ENCODE data around the gene CORO2B.

Gene CORO2B

DNA sequence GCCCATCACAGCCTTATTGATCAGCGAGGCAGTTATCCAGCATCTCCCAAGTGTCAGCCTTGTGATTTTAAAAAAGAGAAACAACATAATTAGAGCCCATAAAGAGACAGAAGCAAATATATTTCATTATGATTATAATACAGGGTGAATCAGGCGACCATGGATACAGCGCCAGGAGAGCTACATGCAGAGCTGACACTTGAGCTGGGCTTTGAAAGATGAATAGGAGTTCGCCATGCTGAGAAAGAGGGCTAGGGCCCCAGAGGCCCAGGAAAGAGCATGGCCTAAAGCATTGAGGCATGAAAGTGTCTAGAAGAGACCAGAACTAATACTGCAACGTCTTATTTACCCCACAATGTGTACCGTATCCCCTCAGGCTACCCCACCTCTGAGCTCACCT, 4.2 kb upstream of the CORO2B start:
- DNase-seq: no peak

DNA sequence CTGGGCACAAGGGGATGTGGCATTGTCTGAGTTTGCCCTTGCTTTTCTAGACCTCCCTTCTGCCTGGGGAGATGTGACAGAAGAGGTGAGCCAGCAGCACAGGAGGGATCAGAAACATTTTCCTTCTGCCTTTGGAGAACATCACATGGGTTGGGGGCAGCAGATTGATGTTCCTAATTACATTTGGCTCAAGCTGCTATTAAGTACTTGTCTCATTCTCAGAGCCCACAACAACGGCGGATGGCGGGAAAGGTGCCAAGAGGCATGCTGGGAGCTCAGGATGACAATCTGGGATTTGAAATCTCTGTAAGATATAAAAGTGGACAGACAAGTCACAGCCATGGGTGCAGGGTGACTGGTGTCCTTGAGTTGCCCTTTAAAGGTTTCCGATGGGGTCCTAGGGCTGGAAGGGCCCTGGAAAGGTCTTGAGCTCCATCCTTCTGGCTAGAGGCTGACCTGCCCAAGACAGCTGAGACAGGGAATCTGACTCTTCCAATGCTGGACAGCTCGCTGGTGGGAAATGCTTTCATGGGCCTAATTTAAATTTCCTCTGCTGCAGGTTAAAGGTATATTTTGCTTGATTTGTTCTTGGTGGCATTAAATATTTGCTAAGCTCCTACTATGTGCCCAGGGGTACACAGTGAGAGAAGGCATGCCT, 2.4 kb upstream of the CORO2B start:
- peak; percentile 18 for DNase-seq

DNA sequence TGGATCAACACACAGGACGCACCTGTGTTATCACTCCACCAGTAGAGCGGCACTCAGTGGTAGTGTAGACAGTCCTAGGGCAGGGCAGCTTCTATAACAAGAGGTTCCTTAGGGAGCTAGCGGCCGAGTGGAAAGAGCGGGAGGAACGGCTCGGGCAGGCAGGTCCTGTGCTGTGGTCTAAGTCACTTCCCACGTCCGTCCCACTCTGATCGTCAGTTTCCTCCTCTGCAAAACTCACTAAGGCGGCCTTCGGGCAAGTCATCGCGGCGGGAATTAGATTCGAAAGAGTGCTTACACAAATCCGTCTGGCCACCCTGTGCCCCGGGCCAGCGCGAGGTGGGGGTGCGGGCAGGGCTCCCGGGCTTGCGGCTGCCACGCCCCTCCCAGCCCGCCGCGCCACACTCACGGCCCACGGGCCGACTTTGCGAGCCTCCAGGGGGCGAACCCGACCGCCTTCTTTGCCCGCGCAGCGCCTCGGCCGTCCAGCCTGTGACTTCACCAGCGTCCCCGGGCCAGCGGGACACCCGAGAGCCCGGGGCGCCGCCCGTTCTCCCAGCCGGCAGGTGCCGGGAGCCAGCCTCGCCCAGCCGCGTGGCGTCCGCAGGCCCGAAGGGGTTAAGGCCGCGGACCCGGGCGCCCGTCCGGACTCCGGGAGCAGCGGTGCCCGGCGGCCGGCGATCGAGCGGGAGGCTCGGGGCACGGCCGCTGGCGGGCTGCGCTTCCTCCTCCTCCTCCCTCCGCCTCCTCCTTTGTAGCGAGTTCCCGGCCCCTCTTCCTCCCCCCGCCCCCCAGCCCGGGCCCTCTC, 416 bp upstream of the CORO2B start:
- peak; percentile 65 for DNase-seq

DNA sequence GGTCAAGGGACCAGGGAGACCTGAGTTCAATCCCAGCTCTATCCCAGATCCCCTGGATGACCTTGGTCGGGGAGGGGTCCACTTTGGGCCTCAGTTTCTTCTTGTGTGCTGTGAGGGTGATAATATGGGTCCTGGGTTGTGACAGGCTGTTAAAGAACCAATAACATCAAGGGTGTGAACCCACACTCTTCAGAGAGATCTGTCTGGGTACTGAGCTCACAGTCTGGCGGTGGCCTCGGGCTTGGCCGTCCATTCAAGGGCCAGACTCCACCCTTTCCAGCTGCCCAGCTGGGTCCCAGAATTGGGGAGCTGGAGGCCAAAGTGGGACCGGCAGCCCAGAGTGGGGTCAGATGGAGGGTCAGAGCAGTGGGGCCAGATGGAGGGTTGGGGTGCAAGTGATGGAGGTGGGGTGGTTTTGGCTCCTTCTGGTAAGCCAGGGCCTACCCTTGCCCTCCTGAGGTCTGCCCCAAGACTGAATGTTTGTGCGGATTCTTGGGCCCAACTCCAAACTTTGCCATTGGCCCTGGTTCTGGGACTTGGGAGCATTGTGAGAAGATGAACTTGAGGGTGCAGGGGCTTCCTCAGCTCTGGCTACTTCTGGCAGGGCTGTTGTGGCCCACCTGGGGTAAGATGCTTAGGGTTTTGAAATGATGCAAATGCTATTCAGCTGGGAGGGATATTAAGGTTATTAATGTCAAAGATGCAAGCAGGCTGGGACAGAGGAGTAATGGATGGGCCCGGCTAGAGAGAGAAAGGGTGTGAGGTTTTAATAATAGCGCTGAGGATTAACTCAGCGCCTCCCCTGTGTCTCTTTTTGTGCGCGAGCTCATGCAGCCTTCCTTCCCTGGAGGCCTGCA, 1.5 kb downstream of the CORO2B start:
- no peak for DNase-seq

DNA sequence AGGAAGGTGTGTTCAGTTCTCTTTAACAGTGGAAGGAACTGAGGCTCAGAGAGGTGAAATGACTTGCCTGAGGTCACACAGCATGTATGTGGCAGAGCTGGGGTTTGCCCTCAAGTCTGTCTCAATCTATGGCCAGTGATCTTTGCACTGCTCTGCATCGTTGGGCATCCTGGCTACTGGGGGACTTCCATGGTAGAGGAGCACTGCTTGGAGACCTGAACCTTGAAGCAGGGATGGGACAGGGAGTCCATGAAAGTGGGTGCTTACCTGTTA, 2.0 kb downstream of the CORO2B start:
- no peak for DNase-seq

DNA sequence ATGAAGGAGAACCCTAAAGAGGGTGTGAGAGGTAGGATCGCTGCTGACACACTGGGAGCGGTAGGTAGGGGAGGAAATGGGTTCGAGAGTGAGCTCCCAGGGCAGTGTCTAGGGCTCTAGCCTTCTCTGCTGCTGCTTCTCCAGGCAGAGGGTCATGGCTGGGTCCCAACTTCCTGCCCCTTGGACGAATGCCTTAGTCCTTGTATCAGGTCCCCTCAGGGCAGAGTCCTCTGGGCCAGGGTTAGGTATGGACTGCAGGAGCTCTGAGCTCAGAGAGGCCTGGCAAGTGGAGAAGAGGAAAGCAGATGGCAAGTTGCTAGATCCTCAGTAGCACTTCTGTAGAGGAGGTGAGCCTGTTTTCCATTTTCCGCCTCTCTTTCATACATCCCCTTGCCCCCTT, 2.9 kb downstream of the CORO2B start:
- no peak for DNase-seq

DNA sequence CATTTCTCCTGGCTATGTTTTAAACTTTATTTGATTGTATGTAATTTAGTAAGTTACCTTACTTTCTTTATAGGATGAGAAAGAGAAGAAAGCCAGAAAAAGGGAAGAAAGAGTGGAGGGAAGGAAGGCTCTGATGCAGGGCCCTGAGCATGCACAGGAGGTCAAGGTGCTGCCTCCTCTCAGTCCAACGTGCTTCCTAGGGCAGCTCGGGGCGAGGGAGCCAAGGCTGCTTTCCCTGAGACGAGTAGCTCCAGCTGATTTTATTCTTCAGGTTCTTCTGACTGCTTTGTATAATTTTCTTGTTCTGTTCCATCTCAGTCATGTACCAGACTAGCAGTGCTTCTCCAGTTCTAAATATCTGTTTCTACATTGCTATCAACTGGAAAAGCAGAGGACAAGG, 3.4 kb downstream of the CORO2B start:
- no peak for DNase-seq

DNA sequence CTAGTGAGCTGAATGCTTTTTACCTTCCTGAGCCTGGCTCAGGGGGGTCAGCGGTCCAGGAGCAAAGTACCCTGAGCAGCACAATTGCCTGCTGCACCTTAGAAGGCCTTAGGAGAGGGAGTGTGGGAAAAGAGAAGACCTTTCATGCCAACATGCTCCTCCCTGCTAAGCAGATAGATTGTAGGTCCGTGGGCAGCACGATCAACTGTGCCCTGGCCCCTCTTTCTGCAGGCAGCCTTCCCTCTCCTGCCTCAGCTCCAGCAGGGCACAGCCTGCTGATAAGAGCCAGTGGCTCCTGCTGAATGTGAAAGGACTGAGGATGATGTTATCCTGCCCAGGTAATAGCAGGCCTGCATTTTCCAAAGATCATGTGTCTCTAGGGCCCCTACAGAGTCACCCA, 4.1 kb downstream of the CORO2B start:
- DNase-seq: no peak

DNA sequence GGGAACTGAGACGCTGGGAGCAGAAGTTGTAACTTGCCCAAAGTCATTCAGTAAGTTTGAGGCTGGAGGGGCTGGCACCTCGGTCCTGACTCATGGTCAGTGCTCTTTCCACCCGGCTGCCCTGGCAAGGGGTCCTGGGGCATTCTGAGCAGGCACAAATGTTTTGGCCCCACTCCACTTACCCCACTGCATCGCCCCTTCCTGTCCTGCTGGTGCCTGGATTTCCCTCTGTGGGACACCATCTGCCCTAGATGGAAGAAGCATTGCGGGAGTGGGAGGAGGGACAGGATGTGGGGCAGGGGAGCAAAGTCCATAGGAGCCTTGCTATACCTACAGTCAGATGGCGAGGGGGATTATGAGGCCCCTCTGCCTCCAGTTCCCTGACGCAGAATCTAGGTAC, 4.5 kb downstream of the CORO2B start:
- no peak for DNase-seq

DNA sequence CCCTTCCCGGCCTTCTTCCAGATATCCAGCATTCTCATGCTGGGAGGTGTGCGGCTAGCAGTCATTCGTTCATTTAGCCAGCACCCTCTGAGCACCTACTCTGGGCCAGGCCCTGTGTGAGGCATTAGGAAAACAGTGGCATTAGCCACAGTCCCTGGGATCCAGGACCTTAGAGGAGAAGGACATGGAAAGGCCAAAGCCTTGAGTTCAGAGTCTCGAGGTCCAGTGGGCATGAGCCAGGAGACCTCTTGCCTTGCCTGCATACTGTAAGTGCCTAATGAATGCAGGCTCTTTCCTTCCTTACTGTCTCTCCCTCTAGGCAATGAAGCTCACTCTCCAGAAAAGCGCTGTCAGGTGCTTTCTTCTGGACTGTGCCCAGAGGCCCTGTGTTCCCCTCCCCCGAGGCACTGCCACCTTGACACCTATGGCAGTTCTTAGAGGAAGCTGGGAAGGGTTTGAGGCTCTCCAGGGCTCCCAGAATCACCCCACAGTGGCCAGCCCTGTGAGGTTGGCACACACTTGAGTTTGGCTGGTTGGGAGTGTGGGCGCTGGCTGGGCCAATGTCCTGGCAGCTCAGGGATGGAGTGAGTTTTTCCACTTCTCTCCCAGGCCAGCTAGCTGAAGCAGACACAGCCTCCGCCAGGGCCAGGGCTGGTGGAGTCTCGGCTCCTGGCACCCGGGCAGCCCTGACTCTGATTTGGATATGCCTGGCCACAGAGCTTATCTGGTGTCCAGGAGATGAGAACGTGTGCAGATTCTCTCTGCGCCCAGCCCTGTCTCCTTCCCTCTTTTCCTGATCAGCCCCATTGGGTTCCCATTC, 5.4 kb downstream of the CORO2B start:
- no peak for DNase-seq

DNA sequence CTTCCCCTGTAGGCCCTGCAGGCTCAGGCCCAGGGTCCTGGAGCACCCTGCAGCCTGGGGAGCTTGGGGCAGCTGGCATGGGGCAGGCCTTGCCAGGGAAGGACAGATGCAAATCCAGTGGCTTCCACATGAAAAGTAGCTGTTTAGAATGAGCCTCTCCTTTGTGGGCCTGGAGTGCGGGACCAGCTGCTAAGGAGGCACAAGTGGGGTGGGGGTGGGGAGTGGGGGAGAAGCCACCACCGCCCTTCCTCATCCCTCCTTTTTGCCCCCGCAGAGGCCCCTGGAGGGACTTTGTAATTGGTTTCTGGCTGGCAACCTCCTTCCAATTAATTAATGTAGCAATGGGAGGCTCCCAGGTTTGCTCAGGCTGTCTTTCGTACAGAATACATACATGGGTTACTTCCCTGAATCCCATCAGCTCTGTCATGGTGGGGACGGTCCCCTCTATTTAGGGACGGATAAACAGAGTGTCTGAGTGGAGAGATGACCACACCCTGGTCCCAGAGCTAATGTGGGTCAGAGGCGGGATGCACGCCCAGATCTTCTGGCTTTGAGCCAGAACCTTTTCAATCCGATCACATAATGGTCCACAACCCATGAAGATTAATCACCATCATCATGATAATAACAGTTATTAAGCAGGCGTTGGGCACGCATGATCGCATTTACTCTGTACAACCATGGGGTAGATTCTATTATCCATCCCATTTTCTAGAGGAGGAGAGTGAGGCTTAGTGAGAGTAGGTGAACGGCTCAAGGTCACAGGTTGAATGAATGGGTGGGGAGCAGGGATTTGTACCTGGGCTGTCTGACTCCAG, 6.2 kb downstream of the CORO2B start:
- DNase-seq: no peak

DNA sequence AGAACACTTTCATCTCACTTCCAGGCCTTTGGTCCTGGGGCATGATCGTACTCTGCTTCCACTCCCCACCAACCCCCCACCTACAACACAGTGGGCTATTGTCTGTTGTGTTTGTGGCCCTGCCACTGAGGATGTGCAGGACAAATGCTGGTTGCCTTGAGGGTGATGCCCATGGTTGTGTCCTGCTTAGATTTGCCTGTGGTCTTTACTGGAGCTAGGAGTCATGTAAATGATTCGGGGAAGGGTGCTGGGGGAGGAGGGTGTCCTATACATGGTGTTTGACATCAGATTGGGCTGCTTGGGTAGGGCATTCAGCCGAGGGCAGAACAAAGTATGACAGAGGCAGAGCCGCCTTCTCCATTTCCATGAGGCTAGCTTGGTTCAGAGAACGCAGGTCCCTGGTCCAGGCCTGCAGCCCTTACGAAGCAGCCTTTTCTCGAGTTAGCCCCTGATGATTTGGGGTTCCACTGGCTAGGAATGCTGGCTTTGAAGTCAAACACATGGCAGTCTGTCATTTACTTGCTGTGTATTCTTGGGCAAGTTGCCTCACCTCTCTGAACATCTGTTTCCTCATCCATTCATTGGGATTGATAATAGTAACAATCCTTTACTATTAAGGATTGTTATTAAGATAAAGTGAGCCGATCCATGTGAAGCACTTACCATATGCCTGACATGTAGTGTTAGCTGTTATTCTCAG, 6.9 kb downstream of the CORO2B start:
- DNase-seq: no peak

DNA sequence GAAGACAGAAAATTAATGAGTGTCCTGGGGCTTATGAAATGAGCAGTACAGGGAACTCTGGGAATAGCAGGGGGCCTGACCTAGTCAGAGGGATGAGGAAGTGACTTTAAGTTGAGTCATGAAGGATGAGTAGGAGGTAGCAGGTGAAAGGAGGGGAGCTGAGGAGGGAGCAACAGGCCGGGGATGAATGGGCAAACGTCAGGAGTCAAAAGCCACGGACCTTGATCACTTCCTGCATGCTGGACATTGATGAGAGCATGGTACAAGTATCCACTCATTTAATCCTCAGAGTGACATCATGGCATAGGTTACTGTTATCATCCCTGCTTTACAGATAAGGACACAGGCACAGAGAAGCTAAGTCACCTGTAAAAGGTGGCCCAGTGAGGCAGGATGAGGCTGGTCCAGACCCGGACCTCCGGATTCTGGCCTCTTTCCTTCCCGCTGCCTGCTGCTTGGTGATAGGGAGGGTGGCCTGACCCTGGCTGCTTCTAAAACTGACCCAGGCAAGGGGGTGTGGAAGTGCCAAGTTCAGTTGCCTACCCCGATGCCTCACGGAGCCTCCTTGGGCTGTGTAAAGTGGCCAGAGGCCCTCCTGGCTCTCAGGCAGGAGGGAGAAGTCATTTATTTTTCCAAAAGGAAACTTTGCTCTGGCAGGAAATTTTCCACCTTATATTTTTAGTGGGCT, 7.6 kb downstream of the CORO2B start:
- DNase-seq: no peak

DNA sequence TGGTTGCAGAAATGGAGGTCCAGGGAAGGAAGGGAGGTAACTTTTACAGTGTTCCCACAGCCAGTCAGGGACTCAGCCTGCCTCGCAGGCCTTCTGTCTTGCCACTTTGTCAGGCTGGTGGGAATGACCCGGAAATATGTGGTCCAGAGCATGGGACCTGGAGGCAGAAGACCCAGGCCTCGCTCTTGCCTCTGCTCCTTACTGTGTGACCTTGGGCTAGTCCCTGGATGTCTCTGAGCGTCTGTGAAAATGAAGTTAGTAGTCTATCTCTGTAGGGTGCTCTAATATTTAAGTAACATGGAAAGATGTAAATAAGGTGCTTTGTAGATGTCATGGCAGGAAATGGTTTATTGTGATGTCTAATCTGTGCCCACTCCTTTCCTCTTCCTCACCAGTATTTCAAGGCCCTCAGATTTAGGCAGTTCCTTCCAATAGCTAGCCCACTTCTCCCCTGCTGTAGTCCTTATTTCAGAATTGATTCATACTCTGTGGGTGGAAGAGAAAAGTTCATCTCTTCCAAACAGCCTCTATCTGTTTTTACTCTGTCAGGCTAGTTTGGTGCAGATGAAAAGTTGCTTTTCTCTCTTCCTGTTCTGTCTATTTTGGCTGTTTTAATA, 9.1 kb downstream of the CORO2B start:
- no peak for DNase-seq

DNA sequence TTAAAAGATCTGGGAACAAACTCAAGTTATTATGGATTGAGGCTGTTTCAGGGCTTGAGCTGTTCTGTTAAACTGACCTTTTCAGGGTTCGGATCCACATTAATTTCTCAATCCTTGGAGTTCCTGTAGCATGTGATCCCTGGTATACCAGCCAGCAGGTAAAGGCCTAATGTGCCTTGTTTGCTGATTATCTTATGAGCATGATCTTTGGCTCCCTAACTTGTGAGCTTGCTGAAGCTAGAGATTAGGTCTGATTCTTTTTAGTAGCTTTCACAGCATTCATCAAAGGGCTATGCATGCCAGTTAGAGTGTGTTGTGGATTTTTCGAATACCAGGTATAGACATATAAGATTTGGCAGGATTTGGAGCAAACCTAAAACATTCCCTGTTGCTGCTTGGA, 10.3 kb downstream of the CORO2B start:
- DNase-seq: no peak

DNA sequence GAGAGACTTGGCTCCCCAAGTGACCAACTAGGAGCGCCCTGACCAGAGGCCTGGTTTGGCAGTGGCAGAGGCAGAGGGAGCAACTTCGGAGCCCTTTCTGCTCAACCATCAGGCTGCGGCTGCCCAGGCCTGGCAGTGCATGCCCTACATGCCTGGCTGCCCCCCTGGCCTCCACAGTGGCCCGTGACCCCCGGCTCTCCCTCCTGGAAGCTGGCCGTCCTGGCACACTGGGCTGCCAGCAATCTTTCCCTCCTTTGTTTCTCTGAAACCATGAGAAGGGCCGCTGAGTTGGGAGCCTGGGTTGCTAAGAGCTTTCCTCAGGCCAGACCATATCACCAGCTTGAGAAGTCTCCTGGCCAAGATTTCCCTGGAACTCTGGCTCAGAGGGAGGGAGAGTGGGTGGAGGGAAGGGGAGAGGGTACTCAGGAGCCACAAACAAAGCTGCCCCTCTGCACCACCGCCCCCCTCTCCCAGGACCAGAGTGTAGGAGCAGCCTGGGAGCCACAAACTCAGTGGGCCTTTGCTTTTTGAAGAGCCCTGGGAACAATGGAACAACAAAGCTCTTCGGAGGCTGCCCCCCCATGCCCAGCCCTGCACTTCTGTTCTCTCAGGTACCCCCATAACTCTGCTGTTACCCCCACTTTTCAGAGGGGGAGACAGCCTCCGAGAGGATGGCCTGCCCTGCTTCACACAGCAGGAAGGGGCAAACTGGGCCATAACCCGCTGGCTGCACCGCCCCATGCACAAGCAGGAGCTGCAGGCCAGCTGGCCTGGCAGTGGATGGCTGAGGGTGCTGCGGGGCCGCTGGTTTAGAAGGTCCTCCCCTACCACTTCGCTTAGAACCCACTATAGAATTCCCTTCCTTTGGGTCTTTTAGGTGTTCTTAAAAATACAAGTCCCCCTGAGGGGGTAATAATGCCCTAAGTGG, 11.3 kb downstream of the CORO2B start:
- DNase-seq: no peak

DNA sequence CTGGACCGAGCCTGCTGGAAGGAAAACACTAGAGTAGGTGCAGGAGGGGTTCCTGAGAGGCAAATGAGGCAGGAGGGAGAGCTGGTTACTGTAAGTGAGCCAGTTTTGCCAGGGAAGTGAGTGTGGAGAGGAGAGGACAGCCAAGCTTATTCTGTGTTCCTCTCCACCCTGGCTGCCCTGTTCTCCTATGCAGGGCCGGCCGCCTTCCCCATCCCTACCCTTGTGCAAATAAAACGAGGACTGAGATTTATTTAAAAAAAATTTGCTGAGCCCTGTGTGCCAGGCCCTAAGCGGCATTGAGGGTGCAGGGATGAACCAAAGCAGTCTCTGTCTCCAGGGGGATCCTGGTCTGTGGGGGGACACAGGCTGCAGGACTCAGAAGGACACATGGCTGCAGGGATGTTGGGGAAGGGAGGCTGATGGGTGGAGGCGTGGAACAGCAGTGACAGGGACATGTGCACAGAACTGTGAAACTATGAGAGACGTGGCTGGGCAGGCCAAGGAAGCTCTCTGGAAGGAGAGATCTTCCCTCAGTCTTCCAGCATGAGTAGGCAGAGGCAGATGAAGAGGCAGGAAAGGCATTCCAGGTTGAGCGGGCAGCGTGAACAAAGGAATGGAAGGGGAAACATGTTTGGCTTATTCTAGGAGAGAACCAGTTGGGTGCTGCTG, 12.1 kb downstream of the CORO2B start:
- no peak for DNase-seq

DNA sequence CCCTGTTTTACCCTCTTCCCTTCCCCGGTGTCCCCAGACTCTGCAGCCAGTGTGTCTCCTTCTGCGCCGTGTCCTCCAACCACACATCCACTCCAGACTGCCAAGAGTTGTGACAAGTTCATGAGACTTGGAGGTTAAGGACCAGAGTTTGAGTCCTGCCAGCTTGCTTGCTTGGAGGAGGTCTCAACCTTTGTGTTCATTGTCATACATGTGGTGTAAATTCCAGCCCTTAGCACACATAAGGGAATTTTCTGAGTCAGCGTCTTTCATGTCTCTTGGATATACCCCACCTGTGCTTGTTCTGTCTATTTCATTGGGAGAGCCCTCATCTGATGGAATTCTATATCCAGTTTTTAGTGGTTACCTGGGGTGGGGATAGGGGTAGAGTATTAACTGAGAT, 13.3 kb downstream of the CORO2B start:
- DNase-seq: no peak

DNA sequence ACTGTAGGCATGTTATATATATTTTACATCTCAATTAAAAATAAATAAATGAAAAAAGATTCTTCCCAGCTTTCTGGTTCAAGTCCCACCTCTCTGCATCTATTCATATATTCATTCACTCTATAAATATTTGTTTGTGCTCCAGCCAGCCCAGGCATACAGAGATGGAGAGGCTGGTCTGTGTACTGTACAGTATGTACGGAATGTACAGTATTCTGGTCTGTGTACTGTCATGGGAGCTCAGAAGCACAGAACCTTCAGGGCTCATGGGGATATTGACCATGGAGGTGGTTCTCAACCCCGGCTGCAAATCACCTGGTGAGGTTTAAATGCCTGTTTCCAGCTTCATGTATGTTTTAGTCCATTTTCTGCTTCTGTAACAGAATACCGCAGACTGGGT, 13.8 kb downstream of the CORO2B start:
- DNase-seq: no peak

All from hematopoietic multipotent progenitor cell treated with erythropoietin and hydrocortisone succinate and interleukin-3 and kit ligand, for 4 days (in vitro differentiated cells).